Measurements from ENCODE around the gene HOGA1.

DNA sequence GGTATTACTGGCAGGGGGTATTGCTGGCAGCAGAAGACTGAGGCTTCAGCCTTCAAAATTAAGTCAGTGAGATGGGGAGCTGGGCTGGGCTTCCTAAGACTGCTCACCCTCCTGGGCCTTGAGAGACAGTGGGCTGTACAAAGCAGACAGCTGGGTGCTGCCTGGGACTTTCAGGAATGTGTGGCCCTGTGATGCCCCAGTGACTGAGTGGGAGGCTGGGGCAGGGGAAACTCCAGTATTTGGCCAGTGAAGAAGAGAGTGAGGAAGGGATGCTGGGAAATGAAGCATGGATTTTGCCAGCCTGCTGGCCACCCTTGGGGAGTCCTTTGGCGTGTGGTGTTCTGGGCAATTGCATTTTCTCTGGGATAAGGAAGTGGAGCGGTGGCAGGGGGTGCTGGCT lies 11.2 kb upstream of the HOGA1 start:
- TF ChIP-seq POLR2A (IDR thresholded peaks at IDR 0.05) (no peak), POLR2AphosphoS5 (IDR thresholded peaks at IDR 0.05; ENCODE audit: insufficient read depth in 1 of 2, low read depth in 1 of 2) (no peak)
- TF ChIP-seq, protein P1, sequence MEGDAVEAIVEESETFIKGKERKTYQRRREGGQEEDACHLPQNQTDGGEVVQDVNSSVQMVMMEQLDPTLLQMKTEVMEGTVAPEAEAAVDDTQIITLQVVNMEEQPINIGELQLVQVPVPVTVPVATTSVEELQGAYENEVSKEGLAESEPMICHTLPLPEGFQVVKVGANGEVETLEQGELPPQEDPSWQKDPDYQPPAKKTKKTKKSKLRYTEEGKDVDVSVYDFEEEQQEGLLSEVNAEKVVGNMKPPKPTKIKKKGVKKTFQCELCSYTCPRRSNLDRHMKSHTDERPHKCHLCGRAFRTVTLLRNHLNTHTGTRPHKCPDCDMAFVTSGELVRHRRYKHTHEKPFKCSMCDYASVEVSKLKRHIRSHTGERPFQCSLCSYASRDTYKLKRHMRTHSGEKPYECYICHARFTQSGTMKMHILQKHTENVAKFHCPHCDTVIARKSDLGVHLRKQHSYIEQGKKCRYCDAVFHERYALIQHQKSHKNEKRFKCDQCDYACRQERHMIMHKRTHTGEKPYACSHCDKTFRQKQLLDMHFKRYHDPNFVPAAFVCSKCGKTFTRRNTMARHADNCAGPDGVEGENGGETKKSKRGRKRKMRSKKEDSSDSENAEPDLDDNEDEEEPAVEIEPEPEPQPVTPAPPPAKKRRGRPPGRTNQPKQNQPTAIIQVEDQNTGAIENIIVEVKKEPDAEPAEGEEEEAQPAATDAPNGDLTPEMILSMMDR (IDR thresholded peaks at IDR 0.05): no peak
